H9 (cell line): Measurements from ENCODE around the gene PBX1. TPM values are rescaled to one million over a fixed set of nuclear protein-coding genes. Genes with fewer than 3 reads are reported as not detected.

Source experiments
- DNase-seq: peaks from one replicate; pipeline ENCODE4 v3.0.0-alpha.2; 2017
- H2AFZ ChIP-seq: one replicate; pipeline ENCODE4 v1.6.1; 2013; ENCODE audit warnings: mild to moderate bottlenecking, low read length, control low read depth, moderate library complexity
- H2AK5ac ChIP-seq: 2 replicates; pipeline ENCODE4 v1.6.1; 2013; ENCODE audit warnings: low read length, control low read depth, mixed read lengths; ENCODE audit not compliant: insufficient read length
- H2BK120ac ChIP-seq: one replicate; pipeline ENCODE4 v1.6.1; 2013; ENCODE audit warnings: low read depth, mild to moderate bottlenecking, low read length, control low read depth, inconsistent platforms; ENCODE audit not compliant: poor library complexity, severe bottlenecking
- H2BK12ac ChIP-seq: 2 replicates; pipeline ENCODE4 v1.6.1; 2013; ENCODE audit warnings: low read length, control low read depth, mixed read lengths, low read depth; ENCODE audit not compliant: insufficient read length
- H2BK15ac ChIP-seq: 2 replicates; pipeline ENCODE4 v1.6.1; 2013; ENCODE audit warnings: low read depth, low read length, control low read depth
- H2BK20ac ChIP-seq: one replicate; pipeline ENCODE4 v1.6.1; 2013; ENCODE audit warnings: low read depth, mild to moderate bottlenecking, low read length, control low read depth, inconsistent platforms; ENCODE audit not compliant: poor library complexity, severe bottlenecking
- H2BK5ac ChIP-seq: 2 replicates; pipeline ENCODE4 v1.6.1; 2013; ENCODE audit warnings: low read length, control low read depth, mixed read lengths; ENCODE audit not compliant: insufficient read length
- H3K14ac ChIP-seq: 2 replicates; pipeline ENCODE4 v1.6.1; 2013; ENCODE audit warnings: low read length, control low read depth; ENCODE audit not compliant: insufficient read depth
- H3K18ac ChIP-seq: 2 replicates; pipeline ENCODE4 v1.6.1; 2013; ENCODE audit warnings: low read depth, mild to moderate bottlenecking, mixed read lengths, low read length, control low read depth; ENCODE audit not compliant: insufficient read length
- H3K23ac ChIP-seq: 2 replicates; pipeline ENCODE4 v1.6.1; 2013; ENCODE audit warnings: low read length, control low read depth, mixed read lengths, low read depth; ENCODE audit not compliant: insufficient read length
- H3K23me2 ChIP-seq: 2 replicates; pipeline ENCODE4 v1.6.1; 2013; ENCODE audit warnings: low read depth, mild to moderate bottlenecking, mixed read lengths, low read length, control low read depth; ENCODE audit not compliant: insufficient read length, poor library complexity, severe bottlenecking
- H3K27ac ChIP-seq: 2 replicates; pipeline ENCODE4 v1.5.1; 2013; ENCODE audit warnings: low read length, control low read depth, mixed read lengths, low read depth; ENCODE audit not compliant: insufficient read length
- H3K27me3 ChIP-seq: 2 replicates; pipeline ENCODE4 v1.6.1; 2013; ENCODE audit warnings: low read length, control low read depth, inconsistent platforms; ENCODE audit not compliant: insufficient read depth
- H3K4ac ChIP-seq: 2 replicates; pipeline ENCODE4 v1.6.1; 2013; ENCODE audit warnings: low read depth, mild to moderate bottlenecking, control low read depth, inconsistent platforms, low read length, moderate library complexity
- H3K4me1 ChIP-seq: 2 replicates; pipeline ENCODE4 v1.6.1; 2013; ENCODE audit warnings: low read length, control low read depth, inconsistent platforms; ENCODE audit not compliant: insufficient read depth
- H3K4me2 ChIP-seq: 2 replicates; pipeline ENCODE4 v1.6.1; 2013; ENCODE audit warnings: low read length, control low read depth, mixed read lengths; ENCODE audit not compliant: insufficient read length, insufficient read depth
- H3K56ac ChIP-seq: 2 replicates; pipeline ENCODE4 v1.6.1; 2013; ENCODE audit warnings: low read depth, mild to moderate bottlenecking, mixed read lengths, low read length, control low read depth; ENCODE audit not compliant: insufficient read length
- H3K79me1 ChIP-seq: 2 replicates; pipeline ENCODE4 v1.6.1; 2013; ENCODE audit warnings: low read depth, mild to moderate bottlenecking, moderate library complexity, low read length, control low read depth, inconsistent platforms; ENCODE audit not compliant: insufficient read depth, poor library complexity, severe bottlenecking
- H3K79me2 ChIP-seq: 2 replicates; pipeline ENCODE4 v1.6.1; 2013; ENCODE audit warnings: low read length, control low read depth, inconsistent platforms; ENCODE audit not compliant: insufficient read depth
- H3K9ac ChIP-seq: 2 replicates; pipeline ENCODE4 v1.6.1; 2013; ENCODE audit warnings: low read length, control low read depth, mixed read lengths; ENCODE audit not compliant: insufficient read length; ENCODE audit errors: extremely low read depth
- H3K9me3 ChIP-seq: one replicate; pipeline ENCODE4 v1.6.1; 2013; ENCODE audit warnings: low read depth, low read length, inconsistent platforms; ENCODE audit not compliant: control insufficient read depth
- H3T11ph ChIP-seq: one replicate; pipeline ENCODE4 v1.6.1; 2013; ENCODE audit warnings: mild to moderate bottlenecking, low read length, control low read depth, inconsistent platforms
- H4K20me1 ChIP-seq: one replicate; pipeline ENCODE4 v1.6.1; 2013; ENCODE audit not compliant: control insufficient read depth, insufficient read length, insufficient read depth
- H4K5ac ChIP-seq: 2 replicates; pipeline ENCODE4 v1.6.1; 2013; ENCODE audit warnings: low read depth, mild to moderate bottlenecking, mixed read lengths, low read length, control low read depth; ENCODE audit not compliant: insufficient read length
- H4K8ac ChIP-seq: replicated peaks from 2 replicates; pipeline ENCODE4 v1.6.1; 2013; ENCODE audit warnings: low read length, control low read depth, mixed read lengths, low read depth; ENCODE audit not compliant: insufficient read length
- H4K91ac ChIP-seq: 2 replicates; pipeline ENCODE4 v1.6.1; 2013; ENCODE audit warnings: low read depth, mild to moderate bottlenecking, moderate library complexity, mixed read lengths, low read length, control low read depth; ENCODE audit not compliant: insufficient read length
- H3K27ac Mint-ChIP-seq, 3 experiments: 2 replicates in 2 of 3; 3 replicates in 1 of 3; pipeline ENCODE4 v1.8.0; 2020 to 2021; ENCODE audit warnings: mixed read lengths in 3 of 3, mild to moderate bottlenecking in 1 of 3, moderate library complexity in 1 of 3
- H3K27me3 Mint-ChIP-seq: 2 replicates; pipeline ENCODE4 v1.8.0; 2021; ENCODE audit warnings: low read depth, mild to moderate bottlenecking, moderate library complexity, mixed read lengths
- H3K36me3 Mint-ChIP-seq, 3 experiments: 2 replicates in 2 of 3; 3 replicates in 1 of 3; pipeline ENCODE4 v1.8.0; 2020 to 2021; ENCODE audit warnings: low read depth in 3 of 3, mixed read lengths in 3 of 3; ENCODE audit not compliant: insufficient read depth in 1 of 3
- H3K4me1 Mint-ChIP-seq, 2 experiments: 2 replicates each; pipeline ENCODE4 v1.8.0; 2020; ENCODE audit warnings: mixed read lengths in 2 of 2
- H3K4me3 Mint-ChIP-seq, 2 experiments: 2 replicates in 1 of 2; 3 replicates in 1 of 2; pipeline ENCODE4 v1.8.0; 2020 to 2021; ENCODE audit warnings: mild to moderate bottlenecking in 2 of 2, mixed read lengths in 2 of 2, moderate library complexity in 1 of 2
- H3K9me3 Mint-ChIP-seq, 2 experiments: 2 replicates in 1 of 2; 3 replicates in 1 of 2; pipeline ENCODE4 v1.8.0; 2020; ENCODE audit warnings: mild to moderate bottlenecking in 2 of 2, mixed read lengths in 2 of 2, moderate library complexity in 1 of 2
- CTCF ChIP-seq: fragments of 200-600 bp; sonication (generic); conservative IDR thresholded peaks from 3 replicates; pipeline ENCODE4 v1.8.0; 2021; ENCODE audit warnings: antibody characterized with exemption, mild to moderate bottlenecking
- WGBS: extraction: QIAGEN DNeasy Blood & Tissue Kit; methylation state at CpG from one replicate; pipeline ENCODE4 v1.1.7; 2013; ENCODE audit warnings: missing lambda C conversion rate, low lambda C conversion rate, mixed read lengths; ENCODE audit not compliant: insufficient read length; ENCODE audit errors: extremely low coverage; 5-methylcytosine and 5-hydroxymethylcytosine counted together
- total RNA-seq: library from RNA; stranded (reverse); gene quantifications from 2 replicates; pipeline ENCODE4 v1.2.1, GENCODE V29; 2021

The PBX1 gene
- total RNA-seq, 1 experiment from 2014 or later = 142 TPM

- H3T11ph ChIP-seq = no peak overlapping the region
- no peaks in the 10 kb centered on the region for H3K9me3 ChIP-seq
- H4K5ac ChIP-seq = no peak overlapping the region
- no peak overlapping the region for H2AK5ac ChIP-seq
- no peak overlapping the region for H2BK15ac ChIP-seq
- Mint-ChIP-seq H3K4me1 (peaks cover 7 to 8% of the 10 kb centered on the region in 2 experiments), H3K9me3 (no peaks in the 10 kb centered on the region), H3K36me3 (no peaks in the 10 kb centered on the region), H3K4me3 (no peak overlapping the region), H3K27ac (no peak overlapping the region; a peak in 1 of 7 replicates), H3K27me3 (no peaks in the 10 kb centered on the region)
- H3K23ac ChIP-seq = no peak overlapping the region
- no peak for TF ChIP-seq CTCF
- no peaks in the 10 kb centered on the region for H3K27me3 ChIP-seq
- H2AFZ ChIP-seq = no peak overlapping the region
- no peak overlapping the region for H3K27ac ChIP-seq
- H4K8ac ChIP-seq = no peak overlapping the region
- DNase-seq = no peak
- H3K56ac ChIP-seq = no peak overlapping the region
- H3K4ac ChIP-seq = no peak overlapping the region
- H2BK5ac ChIP-seq = no peak overlapping the region
- no peak overlapping the region for H3K18ac ChIP-seq
- no peak overlapping the region for H2BK12ac ChIP-seq
- H3K14ac ChIP-seq = no peak overlapping the region
- H2BK120ac ChIP-seq = no peak overlapping the region
- H3K4me2 ChIP-seq = no peak overlapping the region
- H3K23me2 ChIP-seq = no peaks in the 10 kb centered on the region
- no peak overlapping the region for H3K9ac ChIP-seq
- no peaks in the 10 kb centered on the region for H4K20me1 ChIP-seq
- H2BK20ac ChIP-seq = no peak overlapping the region
- no peak overlapping the region for H4K91ac ChIP-seq
- no peaks in the 10 kb centered on the region for H3K79me1 ChIP-seq
- no peaks in the 10 kb centered on the region for H3K79me2 ChIP-seq
- WGBS = no CpG with 5 or more reads among the region's 12 CpGs
- H3K4me1 ChIP-seq = no peaks in the 10 kb centered on the region
Measured at GRCh38 chr1:164876398-164877116, 317.6 kb downstream of the PBX1 start.
